Measurements from ENCODE around the gene CITED2. TPM values are rescaled to one million over a fixed set of nuclear protein-coding genes. Genes with fewer than 3 reads are reported as not detected.

The CITED2 gene
- total RNA-seq, 4 donors from 2014 or later: 297 to 618 (median 413) TPM

DNA sequence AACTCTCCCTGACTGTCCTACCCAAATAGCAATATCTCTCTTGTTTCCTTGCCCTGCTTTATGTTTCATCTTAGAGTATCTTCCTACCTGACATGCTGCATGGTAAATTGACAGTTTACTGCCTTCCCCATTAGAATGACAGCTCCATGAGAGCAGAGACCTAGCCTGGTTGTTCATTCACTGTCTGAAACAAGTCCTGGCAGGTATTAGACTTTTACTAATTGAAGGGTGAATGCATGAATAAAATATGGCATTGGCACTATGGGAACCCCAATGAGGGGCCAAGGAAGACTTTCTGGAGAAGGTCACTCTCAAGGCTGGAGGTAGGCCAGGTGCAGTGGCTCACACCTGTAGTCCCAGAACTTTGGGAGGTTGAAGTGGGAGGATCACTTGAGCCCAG, 3.8 kb upstream of the CITED2 start:
- Histone ChIP-seq H3K9me3 (peaks cover 0 to 3% (median 0%) of the 10 kb centered on the region in 4 donors), H3K27ac (no peak overlapping the region), H3K36me3 (peaks cover 0 to 9% (median 0%) of the 10 kb centered on the region in 3 donors), H3K4me3 (no peak overlapping the region), H3K27me3 (no peaks in the 10 kb centered on the region), H3K4me1 (peaks cover 0 to 11% (median 2%) of the 10 kb centered on the region in 4 donors)
- TF ChIP-seq CTCF (IDR thresholded peaks at IDR 0.05): no peak
- TF ChIP-seq EP300 (IDR thresholded peaks at IDR 0.05): no peak
- no peak for TF ChIP-seq POLR2A (IDR thresholded peaks at IDR 0.05)
- no peak for DNase-seq (ENCODE audit: low spot score in 2 of 2)

DNA sequence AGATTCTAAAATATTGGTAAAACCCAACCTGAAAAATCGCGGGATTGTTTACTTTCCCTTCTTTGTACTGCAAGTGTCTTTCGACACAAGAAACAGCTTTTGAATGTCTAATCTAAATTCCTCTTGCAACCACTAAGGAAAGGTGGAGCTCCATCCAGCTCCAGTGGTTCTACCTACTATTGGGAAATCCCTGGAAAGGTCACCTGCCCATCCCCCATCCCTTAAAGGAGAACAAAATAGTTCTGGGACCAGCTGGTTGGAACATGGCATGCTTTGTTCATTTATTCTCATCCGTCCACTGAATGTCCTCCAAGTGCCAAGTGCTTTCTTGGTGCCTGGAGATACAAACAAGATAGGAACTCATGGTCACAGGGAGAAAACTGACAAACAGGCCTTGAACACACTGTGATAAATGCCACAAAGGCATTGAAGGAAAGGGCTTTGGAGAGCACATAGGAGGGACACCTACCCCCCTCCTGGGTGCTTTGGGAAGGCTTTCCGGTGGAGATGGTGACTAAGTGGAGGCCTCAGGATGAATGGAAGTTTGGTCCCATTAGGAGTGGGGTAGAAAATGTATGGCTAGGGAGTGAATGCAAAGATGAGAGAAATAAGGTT, 2.3 kb upstream of the CITED2 start:
- H3K9me3 ChIP-seq: no peaks in the 10 kb centered on the region

DNA sequence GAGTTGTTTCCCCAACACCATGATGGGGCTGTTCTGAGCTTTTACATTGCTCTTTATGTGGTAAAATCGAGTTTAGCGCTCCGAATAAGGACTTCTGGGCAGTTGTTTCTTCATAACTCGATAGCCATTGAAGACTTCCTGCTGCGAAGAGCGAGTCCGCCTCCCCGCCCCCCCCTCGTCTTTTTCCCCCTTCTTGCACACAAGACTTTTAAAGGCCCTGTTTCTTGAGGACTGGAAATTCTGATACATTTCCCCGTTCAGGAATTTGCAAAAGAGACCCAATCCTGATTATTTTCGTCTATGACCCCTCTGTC, 1.5 kb upstream of the CITED2 start:
- Histone ChIP-seq H3K27me3 (no peaks in the 10 kb centered on the region), H3K27ac (peak overlapping the region; percentile 91 to 99 (median 96)), H3K4me1 (peaks cover 0 to 20% (median 6%) of the 10 kb centered on the region in 4 donors), H3K4me3 (peak overlapping the region; percentile 61 to 100 (median 92)), H3K36me3 (peaks cover 0 to 29% (median 0%) of the 10 kb centered on the region in 3 donors), H3K9me3 (no peaks in the 10 kb centered on the region)
- no peak for TF ChIP-seq CTCF (IDR thresholded peaks at IDR 0.05)
- TF ChIP-seq EP300 (IDR thresholded peaks at IDR 0.05): no peak
- no peak for TF ChIP-seq POLR2A (IDR thresholded peaks at IDR 0.05)
- no peak for DNase-seq (ENCODE audit: low spot score in 2 of 2)
- 1% methylated on average over 11 of the region's 11 CpGs for WGBS, 2 donors

More for the DNA sequence above, 2.3 kb upstream of the CITED2 start:
- TF ChIP-seq EP300 (IDR thresholded peaks at IDR 0.05) (peak in 1 of 2 donors; percentile 86), POLR2A (IDR thresholded peaks at IDR 0.05) (peak in 1 of 2 donors; percentile 11), CTCF (IDR thresholded peaks at IDR 0.05) (peak in 2 of 5 experiments; percentile 25 to 35)
- Histone ChIP-seq H3K4me1 (peaks cover 0 to 13% (median 2%) of the 10 kb centered on the region in 4 donors), H3K27me3 (no peaks in the 10 kb centered on the region), H3K36me3 (peaks cover 0 to 24% (median 0%) of the 10 kb centered on the region in 3 donors), H3K27ac (peak overlapping the region; percentile 91 to 99 (median 96)), H3K4me3 (peak overlapping the region in 3 of 4 donors; percentile 61 to 92 (median 92))
- peak; percentile 66 to 82 for DNase-seq (ENCODE audit: low spot score in 2 of 2)
- 52 to 58% methylated on average over 5 of the region's 5 CpGs for WGBS, 2 donors

GRCh38 chr6:139375226-139376016, 973 bp upstream of the CITED2 start:
- Histone ChIP-seq H3K27me3 (no peaks in the 10 kb centered on the region), H3K4me3 (peak overlapping the region; percentile 61 to 100 (median 92)), H3K9me3 (no peaks in the 10 kb centered on the region), H3K27ac (peak overlapping the region; percentile 91 to 99 (median 96)), H3K4me1 (peaks cover 0 to 25% (median 9%) of the 10 kb centered on the region in 4 donors), H3K36me3 (peaks cover 0 to 29% (median 0%) of the 10 kb centered on the region in 3 donors)
- WGBS, 2 donors: 0 to 1% methylated on average over 39 to 44 of the region's 44 CpGs
- peak; percentile 83 to 87 for DNase-seq (ENCODE audit: low spot score in 2 of 2)
- TF ChIP-seq EP300 (IDR thresholded peaks at IDR 0.05) (peak; percentile 27 to 95), CTCF (IDR thresholded peaks at IDR 0.05) (peak in 1 of 5 experiments; percentile 16), POLR2A (IDR thresholded peaks at IDR 0.05) (peak; percentile 52 to 74)

DNA sequence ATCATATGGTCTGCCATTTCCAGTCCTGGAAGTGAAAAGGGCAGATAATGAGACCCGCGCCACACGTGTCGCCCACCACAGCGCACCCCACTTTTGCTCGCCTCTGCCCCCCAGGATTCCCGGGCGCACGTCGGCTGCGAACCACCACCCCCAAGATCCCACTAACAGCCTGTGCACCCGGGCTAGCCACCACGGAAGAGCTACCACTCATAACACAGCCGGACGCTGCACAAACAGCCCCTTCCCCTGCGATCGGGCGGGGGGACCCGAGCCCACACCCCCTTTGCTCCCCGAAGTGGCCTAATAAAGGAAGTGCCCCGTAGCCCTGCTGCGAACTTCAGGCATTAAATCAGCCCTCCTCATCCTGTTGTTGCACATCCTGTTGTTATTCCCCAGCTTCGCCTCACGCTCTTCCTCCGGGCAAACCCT, 506 bp downstream of the CITED2 start:
- TF ChIP-seq CTCF (IDR thresholded peaks at IDR 0.05): no peak
- no peak for TF ChIP-seq POLR2A (IDR thresholded peaks at IDR 0.05)
- no peak for TF ChIP-seq EP300 (IDR thresholded peaks at IDR 0.05)
- peak in 1 of 2 donors; percentile 41 for DNase-seq (ENCODE audit: low spot score in 2 of 2)
- H3K4me1 ChIP-seq: peaks cover 0 to 40% (median 20%) of the 10 kb centered on the region in 4 donors
- H3K36me3 ChIP-seq: peaks cover 0 to 29% (median 0%) of the 10 kb centered on the region in 3 donors
- H3K9me3 ChIP-seq: no peaks in the 10 kb centered on the region
- peak overlapping the region; percentile 91 to 99 (median 96) for H3K27ac ChIP-seq
- no peaks in the 10 kb centered on the region for H3K27me3 ChIP-seq
- 1% methylated on average over 25 of the region's 25 CpGs for WGBS, 2 donors
- peak overlapping the region; percentile 61 to 100 (median 92) for H3K4me3 ChIP-seq
